IgD-negative memory B cell (primary cell): ENCODE results near the gene IER2. TPM values are rescaled to one million over a fixed set of nuclear protein-coding genes. Genes with fewer than 3 reads are reported as not detected.
"Not testable (repeated sequence)": the region's sequence is repeated elsewhere in the genome, so short reads cannot be mapped to it uniquely, and the experiment has no call there.

ENCODE experiments used
- H3K27ac Mint-ChIP-seq, 3 donors: one replicate each; pipeline ENCODE4 v1.8.0; 2020 to 2022; ENCODE audit warnings: mild to moderate bottlenecking in 3 of 3, mixed read lengths in 3 of 3, moderate library complexity in 1 of 3
- H3K27me3 Mint-ChIP-seq: one replicate; pipeline ENCODE4 v1.8.0; 2021; ENCODE audit warnings: mixed read lengths
- H3K36me3 Mint-ChIP-seq: one replicate; pipeline ENCODE4 v1.8.0; 2020; ENCODE audit warnings: mild to moderate bottlenecking, mixed read lengths
- H3K4me1 Mint-ChIP-seq, 3 donors: one replicate each; pipeline ENCODE4 v1.8.0; 2020 to 2022; ENCODE audit warnings: mixed read lengths in 3 of 3, mild to moderate bottlenecking in 1 of 3
- H3K4me3 Mint-ChIP-seq, 4 donors: one replicate each; pipeline ENCODE4 v1.8.0; 2020 to 2022; ENCODE audit warnings: mild to moderate bottlenecking in 4 of 4, mixed read lengths in 4 of 4, moderate library complexity in 3 of 4
- H3K9me3 Mint-ChIP-seq, 3 donors: one replicate each; pipeline ENCODE4 v1.8.0; 2020 to 2021; ENCODE audit warnings: mixed read lengths in 3 of 3, mild to moderate bottlenecking in 1 of 3
- polyA plus RNA-seq: library from polyadenylated mRNA; unstranded; fragments of 300-500 nt; fragmentation: Illumina TruSeq; gene quantifications from one replicate; pipeline ENCODE4 v1.2.3, GENCODE V29; 2021

The IER2 gene
- polyA plus RNA-seq, 1 donor from 2014 or later: 350 TPM

DNA sequence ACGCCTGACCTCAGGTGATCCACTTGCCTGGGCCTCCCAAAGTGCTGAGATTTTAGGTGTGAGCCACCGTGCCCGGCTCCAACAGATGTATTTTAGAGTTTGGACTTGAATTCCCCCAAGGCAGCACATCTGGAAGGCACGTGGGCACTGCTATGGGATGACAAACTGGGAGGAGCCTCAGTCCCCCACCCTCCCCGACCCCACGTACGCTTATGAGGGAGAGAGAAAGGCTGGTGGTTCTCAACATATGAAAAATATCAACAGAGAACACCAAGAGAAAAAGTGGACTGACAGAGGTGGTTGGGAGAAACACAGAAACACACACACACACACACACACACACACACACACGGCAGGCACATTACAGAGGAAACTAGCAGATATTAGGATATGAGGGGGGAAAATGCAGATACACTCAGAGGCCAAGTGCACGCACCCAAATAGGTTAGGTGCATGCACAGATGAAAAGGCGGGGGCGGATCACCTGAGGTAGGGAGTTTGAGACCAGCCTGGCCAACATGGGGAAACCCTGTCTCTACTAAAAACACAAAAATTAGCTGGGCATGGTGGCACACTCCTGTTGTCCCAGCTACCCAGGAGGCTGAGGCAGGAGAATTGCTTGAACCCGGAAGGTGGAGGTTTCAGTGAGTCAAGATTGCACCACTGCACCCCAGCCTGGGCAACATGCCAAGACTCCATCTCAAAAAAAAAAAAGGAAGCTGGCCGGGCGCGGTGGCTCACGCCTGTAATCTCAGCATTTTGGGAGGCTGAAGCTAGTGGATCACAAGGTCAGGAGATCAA, 3.2 kb upstream of the IER2 start:
- Mint-ChIP-seq H3K9me3 (no peaks in the 10 kb centered on the region), H3K4me3 (peak overlapping the region in 2 of 4 donors; percentile 26 to 32), H3K4me1 (peaks cover 8 to 16% (median 11%) of the 10 kb centered on the region in 3 donors), H3K27ac (no peak overlapping the region), H3K36me3 (peaks cover 3% of the 10 kb centered on the region), H3K27me3 (no peaks in the 10 kb centered on the region)

DNA sequence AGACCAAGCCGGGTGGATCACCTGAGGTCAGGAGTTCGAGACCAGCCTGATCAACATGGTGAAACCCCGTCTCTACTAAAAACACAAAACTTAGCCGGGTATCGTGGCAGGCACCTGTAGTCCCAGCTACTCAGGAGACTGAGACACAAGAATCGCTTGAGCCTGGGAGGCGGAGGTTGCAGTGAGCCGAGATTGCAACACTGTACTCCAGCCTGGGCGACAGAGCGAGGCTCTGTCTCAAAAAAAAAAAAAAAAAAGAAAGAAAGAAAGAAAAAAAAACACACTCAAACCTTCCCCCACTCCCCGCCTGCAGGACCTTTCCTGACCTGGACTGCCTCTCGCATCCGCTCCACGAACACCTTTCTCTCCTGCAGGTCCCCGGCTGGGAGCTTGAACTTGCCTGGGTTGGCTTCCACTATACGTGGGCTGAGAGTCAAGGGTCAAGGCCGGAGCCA, 1.0 kb upstream of the IER2 start:
- Mint-ChIP-seq H3K27ac (peak overlapping the region in 2 of 3 donors; percentile 31 to 99), H3K4me3 (peak overlapping the region; percentile 93 to 98 (median 96)), H3K4me1 (peaks cover 8 to 16% (median 10%) of the 10 kb centered on the region in 3 donors)
- not testable (repeated sequence) for H3K27me3 Mint-ChIP-seq, H3K9me3 Mint-ChIP-seq, H3K36me3 Mint-ChIP-seq

DNA sequence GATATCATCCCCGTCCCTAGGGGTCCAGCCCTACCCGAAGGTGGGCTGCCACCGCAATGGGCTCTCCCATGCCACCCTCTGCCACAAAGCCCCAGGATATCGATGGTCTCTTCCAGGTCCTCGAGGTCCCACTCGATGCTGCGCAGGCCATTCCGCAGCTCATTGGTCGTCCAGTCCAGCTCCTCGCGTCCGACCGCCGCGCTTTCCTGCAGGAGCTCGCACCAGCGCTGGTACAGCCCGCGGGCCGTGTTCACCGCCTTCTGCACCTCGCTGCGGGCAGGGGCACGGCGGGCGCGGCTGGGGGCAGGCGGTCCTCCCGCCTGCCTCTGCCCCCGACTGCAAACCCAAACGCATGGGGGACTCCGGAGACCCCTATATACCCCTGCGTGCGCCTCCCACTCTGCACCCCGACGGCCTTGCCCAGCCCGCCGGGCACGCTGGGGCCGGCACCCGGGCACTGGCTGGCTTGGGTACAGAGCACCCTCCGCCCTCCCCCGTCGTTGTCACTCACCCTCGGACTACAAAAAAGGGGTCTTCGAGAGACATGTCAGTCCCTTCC, 504 bp upstream of the IER2 start:
- Mint-ChIP-seq H3K4me1 (peaks cover 8 to 16% (median 10%) of the 10 kb centered on the region in 3 donors), H3K9me3 (peaks cover 0 to 6% (median 0%) of the 10 kb centered on the region in 3 donors), H3K36me3 (peaks cover 8% of the 10 kb centered on the region), H3K27me3 (no peaks in the 10 kb centered on the region), H3K27ac (peak overlapping the region in 2 of 3 donors; percentile 99 to 100), H3K4me3 (peak overlapping the region; percentile 95 to 99 (median 98))

DNA sequence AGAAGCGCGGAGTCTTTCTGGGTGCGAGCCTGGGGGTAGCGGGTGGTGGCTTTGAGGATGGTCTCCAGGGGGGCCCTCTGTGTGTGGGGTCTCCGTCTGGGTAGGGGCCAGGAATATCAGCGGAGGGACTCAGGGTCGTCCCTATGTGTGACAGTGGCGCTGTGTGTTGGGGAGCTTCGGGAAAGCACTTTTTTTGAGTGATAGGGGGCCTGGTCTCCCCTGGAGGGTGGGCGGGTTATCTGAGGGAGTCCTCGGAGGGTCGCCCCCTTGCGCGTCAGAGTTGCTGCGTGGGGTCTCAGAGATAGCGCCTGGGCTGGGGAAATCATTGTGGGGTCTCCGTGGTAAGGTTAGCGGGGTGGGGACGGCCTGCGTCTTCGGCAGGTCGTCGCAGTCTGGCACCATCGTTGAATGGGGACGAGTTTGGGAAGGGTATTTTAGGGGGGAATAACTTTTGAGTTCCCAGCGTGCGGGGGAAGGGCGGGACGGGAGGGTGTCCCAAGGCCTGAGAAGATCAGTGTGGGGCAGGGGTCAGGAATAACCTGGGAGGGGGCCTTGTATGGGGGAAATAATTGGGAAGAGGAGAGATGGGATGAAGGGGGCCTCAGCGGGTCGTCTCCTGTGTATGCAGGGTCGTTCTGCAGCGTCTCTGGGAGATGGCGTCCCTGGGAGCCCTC, 857 bp downstream of the IER2 start:
- peaks cover 11% of the 10 kb centered on the region for H3K36me3 Mint-ChIP-seq
- H3K4me1 Mint-ChIP-seq: peaks cover 8 to 19% (median 10%) of the 10 kb centered on the region in 3 donors

DNA sequence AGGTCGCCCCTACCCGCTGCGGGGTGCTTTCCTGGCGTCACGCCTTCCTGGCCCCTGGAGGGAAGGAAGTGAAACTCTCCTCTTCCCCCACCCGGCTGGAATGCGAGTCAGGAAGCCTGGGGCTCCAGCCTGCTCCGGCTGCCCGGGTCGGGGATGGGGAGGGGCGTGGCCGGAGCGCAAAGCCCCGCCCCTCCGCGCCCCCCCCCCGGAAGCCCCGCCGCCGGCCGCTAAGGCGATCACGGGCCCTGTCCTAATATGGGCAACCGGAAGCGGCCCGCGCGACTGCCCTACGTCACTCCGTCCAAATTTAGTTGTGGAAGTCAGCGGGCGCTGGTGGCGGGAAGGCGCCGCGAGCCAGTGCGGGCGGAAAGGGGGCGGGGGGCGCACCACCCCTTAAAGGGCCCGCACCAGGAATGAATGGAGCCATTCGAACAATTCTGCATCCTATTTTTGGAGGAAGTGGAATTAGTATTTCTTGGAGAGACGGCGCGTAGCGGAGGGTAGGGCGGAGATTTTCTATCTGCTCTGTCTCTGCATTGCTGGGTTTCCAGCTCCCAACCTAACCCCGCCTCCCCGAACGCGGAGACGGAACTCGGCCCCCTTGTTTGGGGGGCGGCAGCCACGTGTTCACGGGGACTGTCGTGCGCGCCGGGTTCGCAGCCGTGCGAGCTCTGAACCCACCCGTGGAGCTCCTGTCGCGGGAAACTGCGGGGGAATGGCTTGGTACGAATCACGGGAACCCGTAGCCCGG, 1.6 kb downstream of the IER2 start:
- Mint-ChIP-seq H3K4me1 (peaks cover 15 to 26% (median 17%) of the 10 kb centered on the region in 3 donors), H3K9me3 (peaks cover 0 to 7% (median 0%) of the 10 kb centered on the region in 3 donors), H3K4me3 (peak overlapping the region; percentile 95 to 99 (median 98)), H3K27ac (peak overlapping the region; percentile 99 to 100 (median 99)), H3K36me3 (peaks cover 11% of the 10 kb centered on the region), H3K27me3 (no peaks in the 10 kb centered on the region)

More for the DNA sequence above, 857 bp downstream of the IER2 start:
- Mint-ChIP-seq H3K27me3 (no peaks in the 10 kb centered on the region), H3K27ac (peak overlapping the region; percentile 99 to 100 (median 99)), H3K9me3 (peaks cover 0 to 7% (median 0%) of the 10 kb centered on the region in 3 donors), H3K4me3 (peak overlapping the region; percentile 95 to 99 (median 98))

DNA sequence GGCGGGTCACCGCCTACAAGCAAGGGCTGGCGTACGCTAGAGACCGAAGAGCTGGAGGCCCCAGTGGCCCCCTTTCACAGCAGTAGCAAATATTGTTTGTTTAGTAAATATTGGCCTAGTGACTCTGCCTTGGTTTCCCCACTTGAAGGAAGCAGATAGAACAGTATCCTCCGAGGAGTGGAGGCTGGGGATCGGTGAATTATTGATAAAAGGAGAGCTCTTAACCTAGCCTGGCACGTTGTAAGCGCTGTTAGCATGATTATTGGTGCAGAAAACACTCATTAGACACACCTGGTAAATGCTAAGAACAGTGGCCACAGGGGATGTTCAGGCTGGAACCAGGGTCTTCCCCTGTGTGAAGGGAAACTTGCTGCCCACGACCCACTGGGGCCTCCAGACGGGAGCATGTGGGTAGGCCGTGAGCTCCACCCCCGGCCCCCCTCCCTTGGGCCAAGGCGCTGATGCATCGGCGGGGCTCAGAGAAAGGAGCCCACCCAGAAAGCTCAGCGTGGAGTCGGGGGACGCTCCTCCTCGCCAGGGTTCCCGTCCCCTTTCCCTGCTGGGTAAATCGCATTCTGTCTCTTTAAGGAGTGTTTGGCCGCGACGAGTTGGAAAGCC, 2.3 kb downstream of the IER2 start:
- Mint-ChIP-seq H3K4me1 (peaks cover 21 to 30% (median 22%) of the 10 kb centered on the region in 3 donors), H3K9me3 (peaks cover 0 to 7% (median 0%) of the 10 kb centered on the region in 3 donors)

DNA sequence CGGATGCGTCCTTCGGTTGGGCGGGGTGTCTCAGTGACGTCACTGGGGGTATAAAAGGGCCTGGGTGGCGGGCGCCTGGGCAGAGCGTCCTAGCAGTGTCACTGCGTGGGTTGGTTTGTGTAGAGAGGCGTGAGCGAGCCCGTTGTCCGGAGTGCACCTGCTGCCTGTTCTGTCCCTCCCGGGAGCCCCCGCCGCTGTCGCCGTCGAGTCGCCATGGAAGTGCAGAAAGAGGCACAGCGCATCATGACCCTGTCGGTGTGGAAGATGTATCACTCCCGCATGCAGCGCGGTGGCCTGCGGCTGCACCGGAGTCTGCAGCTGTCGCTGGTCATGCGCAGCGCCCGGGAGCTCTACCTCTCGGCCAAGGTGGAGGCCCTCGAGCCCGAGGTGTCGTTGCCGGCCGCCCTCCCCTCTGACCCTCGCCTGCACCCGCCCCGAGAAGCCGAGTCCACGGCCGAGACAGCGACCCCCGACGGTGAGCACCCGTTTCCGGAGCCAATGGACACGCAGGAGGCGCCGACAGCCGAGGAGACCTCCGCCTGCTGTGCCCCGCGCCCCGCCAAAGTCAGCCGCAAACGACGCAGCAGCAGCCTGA, 2.9 kb downstream of the IER2 start:
- H3K4me3 Mint-ChIP-seq: peak overlapping the region; percentile 95 to 99 (median 98)
- H3K36me3 Mint-ChIP-seq: peaks cover 10% of the 10 kb centered on the region
- H3K27ac Mint-ChIP-seq: peak overlapping the region; percentile 99 to 100 (median 99)
- H3K4me1 Mint-ChIP-seq: peaks cover 26 to 35% (median 27%) of the 10 kb centered on the region in 3 donors
- no peaks in the 10 kb centered on the region for H3K27me3 Mint-ChIP-seq
- peaks cover 0 to 7% (median 0%) of the 10 kb centered on the region in 3 donors for H3K9me3 Mint-ChIP-seq

More for the DNA sequence above, 2.3 kb downstream of the IER2 start:
- H3K4me3 Mint-ChIP-seq: peak overlapping the region; percentile 95 to 99 (median 98)
- H3K36me3 Mint-ChIP-seq: peaks cover 11% of the 10 kb centered on the region
- no peaks in the 10 kb centered on the region for H3K27me3 Mint-ChIP-seq
- peak overlapping the region; percentile 99 to 100 (median 99) for H3K27ac Mint-ChIP-seq

DNA sequence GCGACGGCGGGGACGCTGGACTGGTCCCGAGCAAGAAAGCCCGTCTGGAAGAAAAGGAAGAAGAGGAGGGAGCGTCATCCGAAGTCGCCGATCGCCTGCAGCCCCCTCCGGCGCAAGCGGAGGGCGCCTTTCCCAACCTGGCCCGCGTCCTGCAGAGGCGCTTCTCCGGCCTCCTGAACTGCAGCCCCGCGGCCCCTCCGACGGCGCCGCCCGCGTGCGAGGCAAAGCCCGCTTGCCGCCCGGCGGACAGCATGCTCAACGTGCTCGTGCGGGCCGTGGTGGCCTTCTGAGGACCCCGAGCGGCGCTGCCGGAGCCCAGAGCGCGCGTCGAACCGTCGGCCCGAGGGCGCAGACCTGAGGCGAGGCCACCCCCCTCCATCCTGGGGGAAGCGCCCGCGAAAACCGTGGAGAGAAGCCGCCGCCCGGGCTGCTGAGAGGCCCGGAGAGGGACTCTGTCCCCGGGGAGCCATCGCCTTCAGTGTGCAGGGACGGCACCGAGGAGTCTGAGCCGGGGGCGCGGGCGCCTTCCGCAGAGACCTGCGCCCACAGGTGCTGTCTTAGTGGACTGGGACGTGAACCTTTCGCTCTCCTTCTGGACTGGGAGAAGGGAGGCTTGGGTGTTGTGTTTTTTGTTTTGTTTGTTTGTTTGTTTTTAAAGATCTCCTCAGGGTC, 3.5 kb downstream of the IER2 start:
- Mint-ChIP-seq H3K9me3 (peaks cover 0 to 7% (median 0%) of the 10 kb centered on the region in 3 donors), H3K4me1 (peaks cover 28 to 36% (median 31%) of the 10 kb centered on the region in 3 donors), H3K27me3 (no peaks in the 10 kb centered on the region), H3K36me3 (peaks cover 10% of the 10 kb centered on the region), H3K27ac (peak overlapping the region; percentile 99 to 100 (median 99)), H3K4me3 (peak overlapping the region; percentile 95 to 99 (median 98))

DNA sequence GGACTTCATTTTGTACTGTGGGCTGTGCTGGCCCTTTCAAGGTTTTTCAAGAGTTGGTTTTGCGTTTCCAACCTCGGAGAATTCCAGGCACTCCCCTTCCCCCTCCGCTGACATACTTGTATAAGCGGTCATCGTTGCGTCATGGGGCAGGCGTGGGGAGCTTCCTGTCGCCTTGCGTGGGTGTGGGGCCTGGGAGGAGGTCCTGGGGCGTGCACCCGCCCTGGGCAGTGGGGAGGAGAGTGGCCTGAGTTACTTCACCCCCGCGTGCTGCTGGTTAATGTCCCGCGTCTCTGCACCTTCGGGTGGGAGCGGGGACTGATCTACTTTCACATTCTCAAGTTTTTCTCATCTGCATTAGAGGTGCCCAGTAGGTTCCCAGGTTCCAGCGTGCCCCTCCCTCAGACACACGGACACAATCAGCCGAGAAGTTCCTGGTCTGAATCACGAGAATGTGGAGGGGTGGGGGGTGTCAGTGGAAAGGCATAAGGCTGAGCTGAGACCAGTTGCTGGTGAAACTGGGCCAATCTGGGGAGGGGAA, 4.1 kb downstream of the IER2 start:
- Mint-ChIP-seq H3K4me3 (peak overlapping the region; percentile 95 to 99 (median 98)), H3K27ac (peak overlapping the region; percentile 99 to 100 (median 99)), H3K36me3 (peaks cover 10% of the 10 kb centered on the region), H3K4me1 (peaks cover 26 to 31% (median 30%) of the 10 kb centered on the region in 3 donors), H3K9me3 (peaks cover 0 to 7% (median 0%) of the 10 kb centered on the region in 3 donors), H3K27me3 (no peaks in the 10 kb centered on the region)

DNA sequence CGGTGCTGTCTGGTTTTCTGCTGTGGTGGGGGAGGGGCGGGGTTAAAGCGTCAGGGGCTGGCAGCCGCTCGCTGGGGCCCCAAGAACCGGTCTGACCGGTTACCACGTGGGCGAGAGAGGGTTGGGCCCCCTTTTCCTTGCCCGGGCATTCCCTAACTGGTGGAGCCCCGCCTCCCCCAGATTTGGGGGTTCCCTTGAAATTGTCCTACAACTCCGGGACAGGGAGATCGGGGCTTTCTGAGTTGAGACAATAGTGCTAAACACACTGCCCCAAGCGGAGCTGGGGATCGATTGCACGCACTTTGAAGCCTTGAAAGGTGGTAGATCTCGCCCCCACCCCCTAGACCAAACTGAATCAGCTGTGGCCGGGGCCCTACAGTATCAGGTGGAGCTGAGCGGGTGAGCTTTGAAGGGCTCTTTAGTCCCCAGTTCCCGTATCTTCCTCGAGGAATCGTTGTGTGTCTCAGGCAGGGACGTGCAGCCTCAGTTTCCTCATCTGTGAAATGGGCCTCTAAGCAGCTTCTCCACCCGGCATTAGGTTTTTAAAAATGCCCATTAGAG, 4.8 kb downstream of the IER2 start:
- peaks cover 28 to 31% (median 29%) of the 10 kb centered on the region in 3 donors for H3K4me1 Mint-ChIP-seq
- H3K36me3 Mint-ChIP-seq: peaks cover 11% of the 10 kb centered on the region
- no peaks in the 10 kb centered on the region for H3K27me3 Mint-ChIP-seq
- peak overlapping the region; percentile 99 to 100 (median 99) for H3K27ac Mint-ChIP-seq
- H3K4me3 Mint-ChIP-seq: peak overlapping the region; percentile 95 to 99 (median 98)
- peaks cover 0 to 7% (median 0%) of the 10 kb centered on the region in 3 donors for H3K9me3 Mint-ChIP-seq

DNA sequence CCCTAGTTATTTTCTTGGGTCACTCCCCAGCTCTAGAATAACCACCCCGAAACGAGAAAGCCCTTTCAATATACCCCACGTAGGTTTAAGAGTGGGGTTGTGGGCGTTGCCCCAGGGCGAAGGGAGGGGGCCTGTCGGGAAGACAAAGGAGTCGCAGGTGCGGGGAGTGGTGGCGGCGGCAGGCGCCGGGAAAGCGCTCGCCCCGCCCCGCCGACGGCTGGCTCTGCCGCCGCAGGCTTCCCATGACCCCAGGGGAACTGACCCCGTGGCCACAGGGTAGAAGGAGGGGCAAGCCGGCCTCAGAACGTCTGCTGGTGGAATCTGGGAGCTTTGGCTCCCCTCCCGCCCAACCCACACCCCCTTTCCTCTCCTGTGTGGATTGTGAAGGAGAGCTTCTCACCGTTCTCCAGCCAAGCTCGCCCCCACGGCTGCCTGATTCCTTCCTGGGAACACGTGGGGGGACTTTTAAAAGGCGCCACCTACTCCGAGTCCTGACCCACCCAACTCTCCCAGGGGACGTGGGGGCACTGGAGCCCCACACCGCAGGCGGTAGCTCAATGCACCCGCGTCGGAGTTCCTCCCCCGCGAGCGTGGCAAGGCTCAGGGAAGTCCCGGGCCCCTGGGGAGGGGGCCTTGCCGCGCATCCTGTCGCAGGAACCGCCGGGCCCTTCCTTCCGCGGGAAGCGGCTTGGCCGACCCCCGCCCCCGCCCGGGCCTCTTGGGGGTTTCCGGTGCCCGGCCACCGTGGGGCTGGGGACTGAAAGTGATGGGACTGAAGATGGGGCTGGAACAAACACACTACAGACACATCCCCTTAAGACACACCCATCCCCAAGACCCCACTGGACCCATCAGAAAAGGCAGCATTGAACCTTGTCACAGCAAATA, 5.5 kb downstream of the IER2 start:
- H3K27ac Mint-ChIP-seq: peak overlapping the region; percentile 99 to 100 (median 99)
- H3K36me3 Mint-ChIP-seq: peaks cover 10% of the 10 kb centered on the region
- peaks cover 0 to 7% (median 0%) of the 10 kb centered on the region in 3 donors for H3K9me3 Mint-ChIP-seq
- peak overlapping the region; percentile 95 to 99 (median 98) for H3K4me3 Mint-ChIP-seq
- peaks cover 28 to 31% (median 28%) of the 10 kb centered on the region in 3 donors for H3K4me1 Mint-ChIP-seq
- no peaks in the 10 kb centered on the region for H3K27me3 Mint-ChIP-seq

DNA sequence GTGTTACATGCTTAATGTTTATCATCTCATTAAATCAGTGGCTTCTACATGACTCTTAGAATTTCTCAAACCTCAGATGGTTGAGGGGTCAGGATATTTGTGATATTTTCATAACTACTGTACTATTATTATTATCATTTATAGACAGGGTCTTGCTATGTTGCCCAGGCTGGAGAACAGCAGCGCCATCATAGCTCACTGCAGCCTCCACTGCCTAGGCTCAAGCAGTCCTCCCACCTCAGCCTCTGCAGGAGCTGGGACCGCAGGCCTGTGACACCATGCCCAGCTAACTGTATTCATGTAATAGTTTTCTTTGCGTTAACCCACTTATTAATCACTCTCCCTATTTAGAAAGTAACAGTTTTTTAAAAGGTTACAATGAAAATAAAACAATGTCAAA, 9.5 kb downstream of the IER2 start:
- H3K36me3 Mint-ChIP-seq: peaks cover 5% of the 10 kb centered on the region
- peak overlapping the region in 1 of 3 donors; percentile 99 for H3K27ac Mint-ChIP-seq
- H3K4me1 Mint-ChIP-seq: peaks cover 40 to 47% (median 44%) of the 10 kb centered on the region in 3 donors
- H3K4me3 Mint-ChIP-seq: peak overlapping the region in 2 of 4 donors; percentile 27 to 62
- peaks cover 0 to 1% (median 0%) of the 10 kb centered on the region in 3 donors for H3K9me3 Mint-ChIP-seq
- no peaks in the 10 kb centered on the region for H3K27me3 Mint-ChIP-seq
